ENCODE results near the gene G6PC1. TPM values are rescaled to one million over a fixed set of nuclear protein-coding genes. Genes with fewer than 3 reads are reported as not detected.

Gene G6PC1
- total and polyA plus RNA-seq, 2 of the 13 experiments (the other 11 are each of a cell fraction or from before 2014, with no cell fraction given), result 1.7 to 37.9 TPM

GRCh38 chr17:42866631-42867575, 33.7 kb upstream of the G6PC1 start (continued):
- peak; percentile 37; the same call in 1 of the 2 replicates for TF ChIP-seq ZNF574 (CRISPR knock-in tag; IDR thresholded peaks at IDR 0.05)
- TF ChIP-seq ZNF446 (CRISPR knock-in tag; IDR thresholded peaks at IDR 0.05), result no peak
- TF ChIP-seq ZNF362 (CRISPR knock-in tag; IDR thresholded peaks at IDR 0.05; ENCODE audit: borderline replicate concordance), result peak; percentile 77; the same call in 1 of the 2 replicates
- TF ChIP-seq TCF7 (IDR thresholded peaks at IDR 0.05; ENCODE audit: low read depth), result peak; percentile 76
- no peak for TF ChIP-seq ZNF75D (CRISPR knock-in tag; IDR thresholded peaks at IDR 0.05; ENCODE audit: borderline replicate concordance)
- no peak for TF ChIP-seq DBP (CRISPR knock-in tag; IDR thresholded peaks at IDR 0.05; ENCODE audit: not compliant biosample characterization)
- TF ChIP-seq DMTF1 (CRISPR knock-in tag; IDR thresholded peaks at IDR 0.05), result no peak
- peak; percentile 94 for TF ChIP-seq ZNF710 (CRISPR knock-in tag; IDR thresholded peaks at IDR 0.05; ENCODE audit: borderline replicate concordance)
- no peak for TF ChIP-seq ZNF570 (CRISPR knock-in tag; IDR thresholded peaks at IDR 0.05; ENCODE audit: borderline replicate concordance)
- TF ChIP-seq ARNT (IDR thresholded peaks at IDR 0.05), result no peak
- no peak for TF ChIP-seq GABPA (IDR thresholded peaks at IDR 0.05; ENCODE audit: low read depth, low read length)
- TF ChIP-seq GABPA (CRISPR knock-in tag; IDR thresholded peaks at IDR 0.05; ENCODE audit: low read depth), result peak; percentile 65
- TF ChIP-seq HOXA3 (CRISPR knock-in tag; IDR thresholded peaks at IDR 0.05), result peak; percentile 44; the same call in 1 of the 2 replicates
- TF ChIP-seq SOX5 (CRISPR knock-in tag; IDR thresholded peaks at IDR 0.05; ENCODE audit: borderline replicate concordance), result peak; percentile 80
- TF ChIP-seq ZBTB7A (CRISPR knock-in tag; IDR thresholded peaks at IDR 0.05), result no peak
- peak; percentile 70; the same call in 1 of the 2 replicates for TF ChIP-seq ZBTB37 (CRISPR knock-in tag; IDR thresholded peaks at IDR 0.05)
- peak; percentile 93 for TF ChIP-seq HDAC2 (CRISPR knock-in tag; IDR thresholded peaks at IDR 0.05)

Measured in HepG2 (cell line).